Smooth muscle cell (in vitro differentiated cells): ENCODE data around the gene TBR1. TPM values are rescaled to one million over a fixed set of nuclear protein-coding genes. Genes with fewer than 3 reads are reported as not detected.

Experiments
- DNase-seq: peaks from one replicate; lab custom pipeline; 2025; ENCODE audit not compliant: unreplicated experiment; lab: John Stamatoyannopoulos, UW
- H2AFZ ChIP-seq: fragments of 200-600 bp; sonication (generic); 2 replicates; pipeline ENCODE4 v1.6.0; 2016; ENCODE audit warnings: antibody characterized with exemption, low read depth, mild to moderate bottlenecking
- H3F3A ChIP-seq: fragments of 200-600 bp; sonication (generic); 2 replicates; pipeline ENCODE4 v1.6.0; 2017; ENCODE audit warnings: antibody characterized with exemption, low read depth
- H3K27ac ChIP-seq: fragments of 200-600 bp; sonication (generic); 2 replicates; pipeline ENCODE4 v1.5.1; 2016; ENCODE audit warnings: low read depth, mild to moderate bottlenecking
- H3K27me3 ChIP-seq: fragments of 200-600 bp; sonication (generic); 2 replicates; pipeline ENCODE4 v1.6.1; 2016; ENCODE audit warnings: low read depth, mild to moderate bottlenecking
- H3K36me3 ChIP-seq: fragments of 200-600 bp; sonication (generic); 2 replicates; pipeline ENCODE4 v1.5.1; 2016; ENCODE audit warnings: low read depth
- H3K4me1 ChIP-seq: fragments of 200-600 bp; sonication (generic); 2 replicates; pipeline ENCODE4 v1.5.1; 2016; ENCODE audit warnings: low read depth
- H3K4me2 ChIP-seq: fragments of 200-600 bp; sonication (generic); 2 replicates; pipeline ENCODE4 v1.6.0; 2016; ENCODE audit warnings: mild to moderate bottlenecking
- H3K4me3 ChIP-seq: fragments of 200-600 bp; sonication (generic); 2 replicates; pipeline ENCODE4 v1.5.1; 2016; ENCODE audit warnings: mild to moderate bottlenecking
- H3K79me2 ChIP-seq: fragments of 200-600 bp; sonication (generic); 2 replicates; pipeline ENCODE4 v1.6.0; 2016; ENCODE audit warnings: low read depth, mild to moderate bottlenecking
- H3K9ac ChIP-seq: fragments of 200-600 bp; sonication (generic); 2 replicates; pipeline ENCODE4 v1.6.0; 2016; ENCODE audit warnings: low read depth
- H3K9me3 ChIP-seq: fragments of 200-600 bp; sonication (generic); replicated peaks from 2 replicates; pipeline ENCODE4 v1.5.1; 2016; ENCODE audit warnings: low read depth
- H4K20me1 ChIP-seq: fragments of 200-600 bp; sonication (generic); 2 replicates; pipeline ENCODE4 v1.6.0; 2016; ENCODE audit warnings: low read depth
- WGBS: methylation state at CpG from one replicate; pipeline ENCODE4 v1.1.7; 2016; ENCODE audit warnings: low lambda C conversion rate; 5-methylcytosine and 5-hydroxymethylcytosine counted together
- polyA plus RNA-seq: library from polyadenylated mRNA; unstranded; fragments of >200 nt; fragmentation: Nextera tagmentation; extraction: Ambion mirVana; gene quantifications from 2 replicates; pipeline ENCODE4 v1.2.1, GENCODE V29; 2016
- small RNA-seq: library from RNA; depleted of rRNA; stranded (forward); fragments of <200 nt; gene quantifications from one replicate; pipeline ENCODE3, GENCODE V24; 2014
- total RNA-seq: library from RNA; depleted of rRNA; stranded (reverse); fragments of >200 nt; gene quantifications from 2 replicates; pipeline ENCODE4 v1.2.3, GENCODE V29; 2014
- TF ChIP-seq, protein P1 (sequence below): fragments of 200-600 bp; sonication (generic); IDR thresholded peaks from 2 replicates; pipeline ENCODE4 v1.5.1; 2017; ENCODE audit warnings: borderline replicate concordance, mild to moderate bottlenecking, antibody characterized with exemption; ENCODE audit not compliant: insufficient read depth, poor library complexity, severe bottlenecking

The TBR1 gene
- total and polyA plus RNA-seq, 2 experiments from 2014 or later: 2.3 TPM; not detected in 1

DNA sequence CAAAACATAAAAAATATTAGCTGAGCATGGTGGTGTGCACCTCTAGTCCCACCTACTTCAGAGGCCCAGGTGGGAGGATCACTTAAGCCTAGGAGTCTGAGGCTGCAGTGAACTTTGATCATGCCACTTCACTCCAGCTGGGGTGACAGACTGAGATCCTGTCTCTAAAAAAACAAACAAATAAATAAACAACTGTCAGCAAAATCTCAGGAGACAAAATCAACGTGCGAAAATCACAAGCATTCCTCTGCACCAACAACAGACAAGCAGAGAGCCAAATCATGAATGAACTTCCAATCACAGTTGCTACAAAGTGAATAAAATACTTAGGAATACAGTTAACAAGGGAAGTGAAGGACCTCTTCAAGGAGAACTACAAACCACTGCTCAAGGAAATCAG is 58.8 kb downstream of the TBR1 start:
- no peak overlapping the region for H3K27ac ChIP-seq
- H3K36me3 ChIP-seq: no peaks in the 10 kb centered on the region
- peaks cover 2% of the 10 kb centered on the region for H3K27me3 ChIP-seq
- no peak overlapping the region for H3K4me2 ChIP-seq
- TF ChIP-seq, protein P1, sequence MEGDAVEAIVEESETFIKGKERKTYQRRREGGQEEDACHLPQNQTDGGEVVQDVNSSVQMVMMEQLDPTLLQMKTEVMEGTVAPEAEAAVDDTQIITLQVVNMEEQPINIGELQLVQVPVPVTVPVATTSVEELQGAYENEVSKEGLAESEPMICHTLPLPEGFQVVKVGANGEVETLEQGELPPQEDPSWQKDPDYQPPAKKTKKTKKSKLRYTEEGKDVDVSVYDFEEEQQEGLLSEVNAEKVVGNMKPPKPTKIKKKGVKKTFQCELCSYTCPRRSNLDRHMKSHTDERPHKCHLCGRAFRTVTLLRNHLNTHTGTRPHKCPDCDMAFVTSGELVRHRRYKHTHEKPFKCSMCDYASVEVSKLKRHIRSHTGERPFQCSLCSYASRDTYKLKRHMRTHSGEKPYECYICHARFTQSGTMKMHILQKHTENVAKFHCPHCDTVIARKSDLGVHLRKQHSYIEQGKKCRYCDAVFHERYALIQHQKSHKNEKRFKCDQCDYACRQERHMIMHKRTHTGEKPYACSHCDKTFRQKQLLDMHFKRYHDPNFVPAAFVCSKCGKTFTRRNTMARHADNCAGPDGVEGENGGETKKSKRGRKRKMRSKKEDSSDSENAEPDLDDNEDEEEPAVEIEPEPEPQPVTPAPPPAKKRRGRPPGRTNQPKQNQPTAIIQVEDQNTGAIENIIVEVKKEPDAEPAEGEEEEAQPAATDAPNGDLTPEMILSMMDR: no peak
- no peaks in the 10 kb centered on the region for H3K9me3 ChIP-seq
- H3K4me1 ChIP-seq: no peaks in the 10 kb centered on the region
- no peak overlapping the region for H3K9ac ChIP-seq
- no peaks in the 10 kb centered on the region for H3F3A ChIP-seq
- DNase-seq: no peak
- H2AFZ ChIP-seq: no peak overlapping the region
- H3K79me2 ChIP-seq: no peaks in the 10 kb centered on the region
- H3K4me3 ChIP-seq: no peak overlapping the region
- 85% methylated on average over 2 of the region's 2 CpGs for WGBS
- H4K20me1 ChIP-seq: no peaks in the 10 kb centered on the region

Small RNA genes lying within 50 kb of the gene (small RNA-seq; reads per million reads assigned to genes)
- gene RNA5SP108: not detected

Other genes with a start within 250 kb of the TBR1 start
- gene PSMD14, start 107.9 kb upstream of the TBR1 start, total RNA-seq: 93.9 and 123 TPM in 2 replicates
- gene PSMD14, start 107.9 kb upstream of the TBR1 start, polyA plus RNA-seq: 68.5 and 69.4 TPM in 2 replicates
- not detected in 2 replicates for gene SLC4A10, start 208.1 kb downstream of the TBR1 start, total RNA-seq
- not detected in 2 replicates for gene SLC4A10, start 208.1 kb downstream of the TBR1 start, polyA plus RNA-seq